BJ (cell line): ENCODE results near the gene STK24. TPM values are rescaled to one million over a fixed set of nuclear protein-coding genes. Genes with fewer than 3 reads are reported as not detected.

Experiments used
- CTCF ChIA-PET: fragments of 350-600 bp; formaldehyde crosslinking; extraction: SDS; loops from one replicate; lab custom pipeline; 2021; ENCODE audit warnings: antibody characterized with exemption, inconsistent platforms; lab: Yijun Ruan, JAX
- POLR2A ChIA-PET: fragments of 300-600 bp; sonication (Branson Sonifier 250); formaldehyde crosslinking; extraction: SDS; loops from one replicate; lab custom pipeline; 2021; ENCODE audit warnings: antibody characterized with exemption; lab: Charles Lee
- DNase-seq: peaks from one replicate; pipeline ENCODE4 v3.0.0-alpha.2; 2011; ENCODE audit warnings: low read depth
- H3K27me3 ChIP-seq: 2 replicates; pipeline ENCODE4 v1.6.0; 2011; ENCODE audit warnings: low read length; ENCODE audit not compliant: control insufficient read depth, insufficient read depth
- H3K36me3 ChIP-seq: 2 replicates; pipeline ENCODE4 v1.5.1; 2011; ENCODE audit warnings: low read length; ENCODE audit not compliant: control insufficient read depth, insufficient read depth
- H3K4me3 ChIP-seq: 2 replicates; pipeline ENCODE4 v1.5.1; 2011; ENCODE audit warnings: low read depth, mild to moderate bottlenecking, control low read depth, low read length
- CTCF ChIP-seq: IDR thresholded peaks from 2 replicates; pipeline ENCODE4 v1.5.1; 2011; ENCODE audit warnings: low read depth, mild to moderate bottlenecking, control low read depth, inconsistent platforms, low read length, moderate library complexity; ENCODE audit not compliant: insufficient read depth
- polyA plus RNA-seq: library from polyadenylated mRNA; depleted of rRNA; stranded (reverse); fragments of >200 nt; gene quantifications from 2 replicates; pipeline ENCODE4 v1.2.3, GENCODE V29; 2011

Gene STK24
- polyA plus RNA-seq, 1 experiment: 32.8 TPM

DNA sequence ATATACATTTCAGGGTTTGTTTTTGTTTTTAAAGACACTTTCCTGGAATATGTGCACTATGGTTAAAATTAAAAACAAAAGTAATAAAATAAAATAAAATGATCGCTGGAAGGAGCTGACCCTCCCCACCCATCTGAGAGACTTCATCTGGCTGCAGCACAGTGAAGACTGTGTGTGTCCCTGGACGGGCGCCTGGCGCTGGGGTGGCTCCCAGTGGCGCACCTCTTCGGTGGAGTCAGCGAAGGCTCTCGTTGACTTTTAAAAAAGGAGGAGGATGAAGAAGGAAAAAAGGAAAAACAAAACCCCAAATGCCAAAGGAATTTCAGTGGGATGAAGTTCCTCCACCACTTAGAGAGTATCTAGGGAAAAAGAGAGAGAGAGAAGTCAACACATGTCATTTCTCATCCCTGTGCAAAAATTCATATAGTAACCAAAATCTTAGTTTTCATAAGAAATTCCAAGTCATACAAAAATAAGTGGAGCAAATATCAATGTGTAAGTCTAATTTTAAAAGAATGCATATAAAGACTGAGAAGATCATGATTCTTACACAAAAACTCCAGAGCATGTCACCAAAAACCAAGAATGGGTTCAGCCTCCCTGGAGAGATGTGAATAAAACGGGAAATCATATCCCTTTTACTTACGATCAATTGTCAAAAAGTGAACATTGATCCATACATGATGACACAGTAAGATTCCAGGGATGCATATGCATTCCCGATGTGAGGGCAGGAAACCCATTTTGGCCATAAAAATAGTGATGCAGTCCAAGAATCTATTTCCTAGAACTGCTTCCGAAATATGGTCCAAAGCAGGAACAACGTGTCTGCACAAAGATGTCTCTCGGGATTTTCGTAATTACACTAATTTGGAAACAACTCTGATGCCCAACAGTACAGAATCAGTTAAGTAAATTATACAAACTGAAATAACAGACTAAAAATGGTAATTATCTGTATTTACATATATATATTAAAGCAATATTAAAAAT is 123.8 kb downstream of the STK24 start:
- DNase-seq: no peak
- no peaks in the 10 kb centered on the region for H3K27me3 ChIP-seq
- peaks cover 29% of the 10 kb centered on the region for H3K36me3 ChIP-seq
- no peak overlapping the region for H3K4me3 ChIP-seq
- ChIA-PET POLR2A (no interaction called here), CTCF (no interaction called here)
- no peak for TF ChIP-seq CTCF

DNA sequence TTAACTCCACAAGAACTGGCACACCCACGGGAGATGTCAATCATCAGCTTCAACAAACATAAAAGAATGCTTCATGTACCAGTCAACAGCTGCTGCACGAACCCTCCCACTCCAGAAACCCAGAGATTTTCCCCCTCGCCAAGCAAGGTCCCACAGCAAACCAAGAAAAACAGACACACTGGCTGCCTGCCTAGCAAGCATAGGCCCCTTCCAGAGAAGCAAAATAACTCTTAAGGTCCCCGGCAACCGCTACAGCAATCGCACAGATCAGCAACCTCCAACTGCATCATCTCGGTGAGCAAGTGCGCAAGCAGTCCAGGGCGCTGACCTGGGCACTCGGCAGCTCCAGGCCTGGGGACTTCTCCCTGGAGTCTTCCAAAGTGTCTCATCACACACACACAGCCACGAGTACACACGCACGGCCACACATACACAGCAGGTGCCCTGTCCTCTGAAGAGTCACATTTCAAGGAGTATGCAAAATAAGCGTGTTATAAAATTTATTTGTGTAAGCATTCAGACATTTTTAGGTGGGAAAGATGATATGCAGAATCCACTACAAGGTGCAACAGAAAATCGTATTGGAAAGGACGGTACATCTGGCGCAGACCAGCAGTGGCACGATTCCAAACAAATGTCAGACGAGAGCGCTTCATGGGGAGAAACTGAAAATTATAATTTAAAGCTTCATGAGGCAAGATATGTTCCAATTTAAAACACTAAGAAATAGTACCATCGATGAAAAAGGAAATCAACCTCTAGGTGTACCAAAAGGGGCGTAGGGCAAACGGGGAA is 125.0 kb downstream of the STK24 start:
- Histone ChIP-seq H3K27me3 (no peaks in the 10 kb centered on the region), H3K36me3 (peaks cover 32% of the 10 kb centered on the region), H3K4me3 (no peak overlapping the region)
- no peak for TF ChIP-seq CTCF
- DNase-seq: no peak
- ChIA-PET POLR2A (no interaction called here), CTCF (interaction anchor here (0.7 to 2.5 kb wide), 6 partner anchors 16 to 221 kb away, joined by 3 to 12 read pairs (median 4); no protein-coding TSS in a partner anchor)

DNA sequence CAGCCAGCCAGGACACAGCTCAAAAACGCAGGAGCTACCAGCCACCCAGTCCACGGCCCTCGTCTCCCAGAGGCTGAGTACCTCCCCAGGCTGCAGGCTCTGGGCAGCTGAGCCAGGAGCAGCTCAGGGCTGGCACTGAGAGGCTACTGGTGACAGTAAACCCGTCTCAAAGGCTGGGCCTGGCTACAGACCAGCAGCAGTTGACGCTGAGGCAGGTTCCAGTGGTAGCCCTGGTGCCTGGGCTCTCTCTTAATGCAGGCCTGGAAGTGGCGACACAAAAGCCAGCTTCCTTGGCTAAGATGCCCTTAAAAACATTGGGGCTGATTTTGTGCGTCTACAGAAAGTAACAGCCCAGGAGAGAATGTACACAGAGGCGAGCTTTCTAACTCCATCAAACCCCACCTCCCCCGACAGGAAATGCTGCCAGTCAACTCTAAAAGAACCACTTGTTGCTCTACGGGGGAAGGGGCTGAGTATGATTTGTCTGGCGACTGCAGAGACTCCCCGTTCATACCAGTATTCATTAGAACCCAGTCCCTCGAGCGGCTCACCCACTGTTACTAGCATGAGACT is 126.3 kb downstream of the STK24 start:
- H3K27me3 ChIP-seq: no peaks in the 10 kb centered on the region
- H3K36me3 ChIP-seq: peaks cover 35% of the 10 kb centered on the region
- no peak for TF ChIP-seq CTCF
- POLR2A ChIA-PET: no interaction called here
- no peak overlapping the region for H3K4me3 ChIP-seq
- CTCF ChIA-PET: interaction anchor here (1.8 to 2.5 kb wide), 3 partner anchors 17 to 222 kb away, joined by 7 to 12 read pairs (median 10); no protein-coding TSS in a partner anchor
- DNase-seq: no peak

- Histone ChIP-seq H3K4me3 (no peak overlapping the region), H3K27me3 (no peaks in the 10 kb centered on the region), H3K36me3 (peaks cover 36% of the 10 kb centered on the region)
- CTCF ChIA-PET: interaction anchor here (0.6 to 2.5 kb wide), 4 partner anchors 9 to 223 kb away, joined by 3 to 12 read pairs (median 8); no protein-coding TSS in a partner anchor
- no peak for TF ChIP-seq CTCF
- POLR2A ChIA-PET: no interaction called here
- no peak for DNase-seq
Measured at GRCh38 chr13:98450026-98450425, 126.9 kb downstream of the STK24 start.
